ENCODE measurements around the gene RYR3.
"Not testable (repeated sequence)": the region's sequence is repeated elsewhere in the genome, so short reads cannot be mapped to it uniquely, and the experiment has no call there.

The RYR3 gene

DNA sequence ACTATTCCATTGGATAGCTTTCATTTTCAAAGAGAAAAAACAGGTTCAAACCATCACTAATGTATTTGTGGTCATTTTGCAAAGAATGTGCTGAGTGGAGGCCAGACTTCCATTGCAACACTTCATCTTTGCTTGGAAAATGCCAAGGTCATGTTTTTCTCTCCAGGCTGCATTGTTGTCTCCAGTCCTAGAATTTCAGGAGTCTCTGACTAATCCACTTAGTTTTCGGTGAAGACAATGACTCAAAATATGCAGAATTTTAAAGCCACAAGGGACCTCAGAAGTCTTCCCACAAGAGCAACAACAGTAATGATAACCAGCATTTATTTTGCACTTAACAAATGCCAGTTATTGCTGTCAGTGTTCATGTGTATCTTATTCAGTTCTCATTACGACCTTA is 277.0 kb downstream of the RYR3 start:
- H3K4me2 ChIP-seq (ENCODE audit: low read length): no peak overlapping the region
- H3K27me3 ChIP-seq (ENCODE audit: low read depth, low read length): no peaks in the 10 kb centered on the region
- H3K36me3 ChIP-seq (replicated peaks; ENCODE audit: low read depth, low read length): no peaks in the 10 kb centered on the region
- no peaks in the 10 kb centered on the region for H3K79me2 ChIP-seq (ENCODE audit: low read length)
- H3K4me1 ChIP-seq (ENCODE audit: low read length): no peaks in the 10 kb centered on the region
- no peak overlapping the region for H3K4me3 ChIP-seq (ENCODE audit: low read length)
- TF ChIP-seq, protein P1, sequence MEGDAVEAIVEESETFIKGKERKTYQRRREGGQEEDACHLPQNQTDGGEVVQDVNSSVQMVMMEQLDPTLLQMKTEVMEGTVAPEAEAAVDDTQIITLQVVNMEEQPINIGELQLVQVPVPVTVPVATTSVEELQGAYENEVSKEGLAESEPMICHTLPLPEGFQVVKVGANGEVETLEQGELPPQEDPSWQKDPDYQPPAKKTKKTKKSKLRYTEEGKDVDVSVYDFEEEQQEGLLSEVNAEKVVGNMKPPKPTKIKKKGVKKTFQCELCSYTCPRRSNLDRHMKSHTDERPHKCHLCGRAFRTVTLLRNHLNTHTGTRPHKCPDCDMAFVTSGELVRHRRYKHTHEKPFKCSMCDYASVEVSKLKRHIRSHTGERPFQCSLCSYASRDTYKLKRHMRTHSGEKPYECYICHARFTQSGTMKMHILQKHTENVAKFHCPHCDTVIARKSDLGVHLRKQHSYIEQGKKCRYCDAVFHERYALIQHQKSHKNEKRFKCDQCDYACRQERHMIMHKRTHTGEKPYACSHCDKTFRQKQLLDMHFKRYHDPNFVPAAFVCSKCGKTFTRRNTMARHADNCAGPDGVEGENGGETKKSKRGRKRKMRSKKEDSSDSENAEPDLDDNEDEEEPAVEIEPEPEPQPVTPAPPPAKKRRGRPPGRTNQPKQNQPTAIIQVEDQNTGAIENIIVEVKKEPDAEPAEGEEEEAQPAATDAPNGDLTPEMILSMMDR (IDR thresholded peaks at IDR 0.05; ENCODE audit: low read depth, low read length): no peak
- TF ChIP-seq EZH2phosphoT487 (IDR thresholded peaks at IDR 0.05; ENCODE audit: low read depth): no peak
- no peak overlapping the region for H3K9ac ChIP-seq (ENCODE audit: low read length)
- no peaks in the 10 kb centered on the region for H3K9me3 ChIP-seq (ENCODE audit: insufficient read depth, low read length)
- H2AFZ ChIP-seq (ENCODE audit: low read depth, low read length): no peak overlapping the region
- no peak overlapping the region for H3K27ac ChIP-seq (ENCODE audit: low read length)
- H4K20me1 ChIP-seq (ENCODE audit: insufficient read depth, low read length): no peaks in the 10 kb centered on the region

DNA sequence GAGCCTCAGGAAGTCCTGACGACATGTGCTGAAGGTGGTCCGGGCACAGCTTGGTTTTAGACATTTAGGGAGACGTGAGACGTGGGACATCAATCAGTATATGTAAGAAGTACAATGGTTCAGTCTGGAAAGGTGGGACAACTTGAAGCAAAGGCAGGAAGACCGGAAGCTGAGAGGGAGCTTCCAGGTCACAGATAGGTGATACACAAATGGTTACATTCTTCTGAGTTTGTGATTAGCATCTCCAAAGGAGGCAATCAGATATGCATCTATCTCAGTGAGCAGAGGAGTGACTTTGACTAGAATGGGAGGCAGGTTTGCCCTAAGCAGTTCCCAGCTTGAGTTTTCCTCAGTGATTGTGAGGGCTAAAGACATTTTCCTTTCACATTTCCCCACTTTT is 282.1 kb downstream of the RYR3 start:
- Histone ChIP-seq H3K36me3 (replicated peaks; ENCODE audit: low read depth, low read length) (no peaks in the 10 kb centered on the region), H3K4me3 (ENCODE audit: low read length) (no peak overlapping the region), H4K20me1 (ENCODE audit: insufficient read depth, low read length) (no peaks in the 10 kb centered on the region), H3K27ac (ENCODE audit: low read length) (no peak overlapping the region), H3K79me2 (ENCODE audit: low read length) (no peaks in the 10 kb centered on the region), H3K9me3 (ENCODE audit: insufficient read depth, low read length) (0 out of 2 replicates have a peak, but pooled peaks cover 2% of the 10 kb centered on the region), H2AFZ (ENCODE audit: low read depth, low read length) (no peak overlapping the region), H3K4me1 (ENCODE audit: low read length) (no peaks in the 10 kb centered on the region), H3K9ac (ENCODE audit: low read length) (no peak overlapping the region), H3K27me3 (ENCODE audit: low read depth, low read length) (no peaks in the 10 kb centered on the region), H3K4me2 (ENCODE audit: low read length) (no peak overlapping the region)
- TF ChIP-seq, protein P1 (IDR thresholded peaks at IDR 0.05; ENCODE audit: low read depth, low read length): no peak
- no peak for TF ChIP-seq EZH2phosphoT487 (IDR thresholded peaks at IDR 0.05; ENCODE audit: low read depth)

DNA sequence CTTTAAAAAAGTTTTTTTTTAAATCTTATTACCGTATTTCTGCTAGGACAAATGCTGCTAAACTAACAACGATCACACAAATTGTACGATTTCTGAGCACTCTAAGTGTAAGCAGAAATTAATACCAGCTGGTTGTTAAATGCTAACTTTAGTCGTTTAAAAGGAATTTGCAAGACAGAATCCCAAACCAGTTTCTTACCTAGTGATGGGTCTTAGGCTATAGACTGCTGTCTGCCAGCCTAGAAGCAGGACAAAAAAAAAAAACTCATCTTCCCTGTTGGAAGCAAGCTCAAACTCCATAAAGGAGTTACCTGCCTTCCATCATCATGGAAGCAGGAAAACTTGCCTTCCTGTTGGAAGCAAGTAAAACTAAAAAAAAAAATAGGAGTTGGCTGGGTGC is 287.6 kb downstream of the RYR3 start:
- H4K20me1 ChIP-seq (ENCODE audit: insufficient read depth, low read length); H3K27me3 ChIP-seq (ENCODE audit: low read depth, low read length): not testable (repeated sequence)

DNA sequence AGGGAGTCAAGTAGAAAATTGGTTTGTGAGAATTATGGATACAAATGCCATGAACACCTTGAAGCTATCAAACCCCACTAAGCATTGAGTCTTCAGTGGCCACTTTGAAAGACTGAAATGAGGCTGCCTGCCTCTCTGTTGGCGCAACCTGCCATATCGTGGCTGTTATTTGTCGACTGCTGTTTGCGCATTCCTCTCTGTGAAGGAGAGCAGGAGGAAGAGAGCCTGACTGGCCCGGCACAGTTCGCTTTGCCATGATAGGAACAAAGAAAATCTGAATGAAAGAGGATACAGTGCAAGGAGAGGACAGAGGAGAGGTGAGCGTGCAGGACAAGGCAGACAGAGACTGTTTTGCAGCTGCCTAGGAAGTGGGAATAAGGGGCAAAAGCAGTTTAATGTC is 289.4 kb downstream of the RYR3 start:
- H4K20me1 ChIP-seq (ENCODE audit: insufficient read depth, low read length): no peaks in the 10 kb centered on the region
- no peaks in the 10 kb centered on the region for H3K36me3 ChIP-seq (replicated peaks; ENCODE audit: low read depth, low read length)
- no peaks in the 10 kb centered on the region for H3K79me2 ChIP-seq (ENCODE audit: low read length)
- no peaks in the 10 kb centered on the region for H3K4me1 ChIP-seq (ENCODE audit: low read length)
- H3K9me3 ChIP-seq (ENCODE audit: insufficient read depth, low read length): no peaks in the 10 kb centered on the region
- H3K4me2 ChIP-seq (ENCODE audit: low read length): no peak overlapping the region
- H2AFZ ChIP-seq (ENCODE audit: low read depth, low read length): no peak overlapping the region
- H3K27me3 ChIP-seq (ENCODE audit: low read depth, low read length): peaks cover 10% of the 10 kb centered on the region
- TF ChIP-seq EZH2phosphoT487 (IDR thresholded peaks at IDR 0.05; ENCODE audit: low read depth): no peak
- TF ChIP-seq, protein P1 (IDR thresholded peaks at IDR 0.05; ENCODE audit: low read depth, low read length): no peak
- H3K4me3 ChIP-seq (ENCODE audit: low read length): no peak overlapping the region
- H3K27ac ChIP-seq (ENCODE audit: low read length): no peak overlapping the region
- H3K9ac ChIP-seq (ENCODE audit: low read length): no peak overlapping the region

More for the DNA sequence above, 287.6 kb downstream of the RYR3 start:
- H3K79me2 ChIP-seq (ENCODE audit: low read length); H2AFZ ChIP-seq (ENCODE audit: low read depth, low read length); H3K36me3 ChIP-seq (replicated peaks; ENCODE audit: low read depth, low read length); H3K9me3 ChIP-seq (ENCODE audit: insufficient read depth, low read length); H3K9ac ChIP-seq (ENCODE audit: low read length); H3K4me3 ChIP-seq (ENCODE audit: low read length); H3K4me1 ChIP-seq (ENCODE audit: low read length); H3K27ac ChIP-seq (ENCODE audit: low read length); H3K4me2 ChIP-seq (ENCODE audit: low read length): not testable (repeated sequence)

DNA sequence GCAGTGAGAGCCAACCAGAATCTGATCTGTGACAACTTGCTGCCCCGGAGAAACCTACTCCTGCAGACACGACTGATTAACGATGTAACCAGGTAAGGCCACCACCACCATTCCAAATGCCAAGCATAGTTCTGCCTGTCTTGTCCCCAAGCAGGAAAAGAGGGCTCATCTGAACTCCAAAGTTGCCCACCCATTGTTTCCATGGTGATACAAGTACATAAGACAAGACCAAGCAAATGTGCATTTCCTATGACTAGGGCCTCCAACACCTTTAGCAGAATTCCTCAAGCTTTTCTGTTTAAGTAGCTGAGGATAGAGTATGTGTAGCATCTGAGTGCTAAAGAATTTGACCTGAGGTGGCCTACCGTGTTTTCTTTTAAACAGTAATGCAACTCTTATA is 290.7 kb downstream of the RYR3 start:
- Histone ChIP-seq H3K4me1 (ENCODE audit: low read length) (no peaks in the 10 kb centered on the region), H3K79me2 (ENCODE audit: low read length) (no peaks in the 10 kb centered on the region)

More for the DNA sequence above, 290.7 kb downstream of the RYR3 start:
- no peaks in the 10 kb centered on the region for H3K9me3 ChIP-seq (ENCODE audit: insufficient read depth, low read length)
- H4K20me1 ChIP-seq (ENCODE audit: insufficient read depth, low read length): no peaks in the 10 kb centered on the region
- H3K4me3 ChIP-seq (ENCODE audit: low read length): no peak overlapping the region
- no peak overlapping the region for H3K27ac ChIP-seq (ENCODE audit: low read length)
- H3K4me2 ChIP-seq (ENCODE audit: low read length): no peak overlapping the region
- no peak overlapping the region for H2AFZ ChIP-seq (ENCODE audit: low read depth, low read length)
- H3K36me3 ChIP-seq (replicated peaks; ENCODE audit: low read depth, low read length): no peaks in the 10 kb centered on the region
- no peak for TF ChIP-seq EZH2phosphoT487 (IDR thresholded peaks at IDR 0.05; ENCODE audit: low read depth)
- TF ChIP-seq, protein P1 (IDR thresholded peaks at IDR 0.05; ENCODE audit: low read depth, low read length): no peak
- H3K27me3 ChIP-seq (ENCODE audit: low read depth, low read length): peaks cover 15% of the 10 kb centered on the region
- H3K9ac ChIP-seq (ENCODE audit: low read length): no peak overlapping the region

Data from OCI-LY3 (cell line).